Epithelial cell of proximal tubule (primary cell): ENCODE measurements around the gene TBL1XR1. TPM values are rescaled to one million over a fixed set of nuclear protein-coding genes. Genes with fewer than 3 reads are reported as not detected.

Source experiments
- DNase-seq: peaks from one replicate; pipeline ENCODE4 v3.0.0-alpha.2; 2011; ENCODE audit warnings: low read depth
- H3K4me3 ChIP-seq: 2 replicates; pipeline ENCODE4 v1.5.1; 2011; ENCODE audit warnings: low read depth, mild to moderate bottlenecking, low read length
- CTCF ChIP-seq: conservative IDR thresholded peaks from 2 replicates; pipeline ENCODE4 v1.5.1; 2012; ENCODE audit warnings: low read depth, mild to moderate bottlenecking, low read length
- total RNA-seq: library from RNA; depleted of rRNA; stranded (reverse); fragments of >200 nt; gene quantifications from 2 replicates; pipeline ENCODE4 v1.2.3, GENCODE V29; 2015

Gene TBL1XR1
- total RNA-seq, 1 donor from 2014 or later = 61.2 TPM

GRCh38 chr3:177231242-177231641 lies 34.0 kb upstream of the TBL1XR1 start:
- no peak overlapping the region for H3K4me3 ChIP-seq
- no peak for TF ChIP-seq CTCF
- DNase-seq = no peak

DNA sequence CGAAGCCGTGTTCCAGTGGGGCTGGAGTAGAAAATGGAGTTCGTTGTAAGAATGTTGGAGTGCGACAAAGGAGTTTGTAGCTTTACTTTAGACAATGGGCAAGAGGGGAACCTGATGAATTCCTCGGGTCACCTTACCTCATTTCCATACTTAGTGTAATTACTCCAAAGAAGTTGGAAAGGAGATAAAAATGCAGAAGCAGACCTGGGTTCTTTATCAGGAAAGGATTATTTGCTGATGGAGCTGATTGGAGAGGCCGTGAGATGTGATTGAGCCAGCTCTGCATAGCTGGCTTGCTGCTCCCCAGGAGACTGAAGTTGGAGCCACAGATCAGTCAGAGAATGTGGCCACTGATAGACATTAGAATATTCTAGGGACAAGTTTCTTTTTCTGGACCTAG lies 33.4 kb upstream of the TBL1XR1 start:
- DNase-seq = no peak
- no peak overlapping the region for H3K4me3 ChIP-seq
- TF ChIP-seq CTCF = no peak

- TF ChIP-seq CTCF = no peak
- DNase-seq = no peak
- H3K4me3 ChIP-seq = no peak overlapping the region
Measured at GRCh38 chr3:177229791-177230190, 32.5 kb upstream of the TBL1XR1 start.

- no peak for TF ChIP-seq CTCF
- no peak for DNase-seq
- H3K4me3 ChIP-seq = no peak overlapping the region
Measured at GRCh38 chr3:177228601-177229190, 31.4 kb upstream of the TBL1XR1 start.

GRCh38 chr3:177224414-177224813 lies 27.1 kb upstream of the TBL1XR1 start:
- TF ChIP-seq CTCF = no peak
- no peak overlapping the region for H3K4me3 ChIP-seq
- no peak for DNase-seq

DNA sequence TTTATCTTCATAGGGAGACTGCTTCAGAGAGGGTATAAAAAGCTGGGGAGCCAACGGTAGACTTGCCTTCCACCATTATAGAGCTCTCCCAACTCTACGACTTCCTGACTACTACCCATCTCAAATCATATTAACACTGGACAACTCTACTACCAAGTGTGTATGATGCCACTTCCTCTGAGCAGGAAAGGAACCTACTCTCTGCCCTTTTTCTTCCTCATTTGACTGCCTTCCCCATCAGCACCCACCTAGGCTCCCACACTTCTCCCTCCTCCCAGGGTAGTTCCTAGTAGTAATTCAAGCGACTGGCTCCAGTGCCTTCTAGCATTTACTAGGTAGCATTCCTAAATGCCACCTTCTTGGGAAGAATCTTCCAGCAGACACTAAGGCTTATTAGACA lies 24.5 kb upstream of the TBL1XR1 start:
- H3K4me3 ChIP-seq = no peak overlapping the region
- TF ChIP-seq CTCF = no peak
- no peak for DNase-seq
